Hematopoietic multipotent progenitor cell treated with erythropoietin and hydrocortisone succinate and interleukin-3 and kit ligand, for 15 days (in vitro differentiated cells): Measurements from ENCODE around the gene GPX2.
A peak's percentile ranks its signal among the peaks of the same experiment; 100 is the strongest.
"Not testable (repeated sequence)": the region's sequence is repeated elsewhere in the genome, so short reads cannot be mapped to it uniquely, and the experiment has no call there.

Experiments
- DNase-seq: peaks from one replicate; pipeline ENCODE4 v3.0.0-alpha.2; 2015; ENCODE audit warnings: low spot score

GPX2 gene

GRCh38 chr14:64913477-64913876 lies 29.1 kb downstream of the GPX2 start:
- not testable (repeated sequence) for DNase-seq

DNA sequence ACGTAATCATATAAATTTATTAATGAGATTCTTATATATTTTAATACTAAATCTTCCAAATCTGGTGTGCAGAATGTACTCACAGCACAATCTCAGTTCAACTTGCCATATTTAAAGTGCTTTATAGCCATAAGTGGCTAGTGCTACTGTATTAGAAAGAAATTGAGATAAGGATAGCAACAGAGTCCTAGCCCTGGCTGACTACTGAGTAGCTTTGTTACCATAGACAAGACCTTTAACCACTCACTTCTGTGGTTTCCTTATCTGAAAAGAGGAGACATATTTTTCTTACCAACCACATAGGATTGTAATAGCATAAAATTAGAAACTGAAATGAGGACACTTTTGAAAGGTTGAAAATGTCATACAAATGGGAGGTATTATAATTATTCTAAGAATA lies 30.3 kb downstream of the GPX2 start:
- no peak for DNase-seq

DNA sequence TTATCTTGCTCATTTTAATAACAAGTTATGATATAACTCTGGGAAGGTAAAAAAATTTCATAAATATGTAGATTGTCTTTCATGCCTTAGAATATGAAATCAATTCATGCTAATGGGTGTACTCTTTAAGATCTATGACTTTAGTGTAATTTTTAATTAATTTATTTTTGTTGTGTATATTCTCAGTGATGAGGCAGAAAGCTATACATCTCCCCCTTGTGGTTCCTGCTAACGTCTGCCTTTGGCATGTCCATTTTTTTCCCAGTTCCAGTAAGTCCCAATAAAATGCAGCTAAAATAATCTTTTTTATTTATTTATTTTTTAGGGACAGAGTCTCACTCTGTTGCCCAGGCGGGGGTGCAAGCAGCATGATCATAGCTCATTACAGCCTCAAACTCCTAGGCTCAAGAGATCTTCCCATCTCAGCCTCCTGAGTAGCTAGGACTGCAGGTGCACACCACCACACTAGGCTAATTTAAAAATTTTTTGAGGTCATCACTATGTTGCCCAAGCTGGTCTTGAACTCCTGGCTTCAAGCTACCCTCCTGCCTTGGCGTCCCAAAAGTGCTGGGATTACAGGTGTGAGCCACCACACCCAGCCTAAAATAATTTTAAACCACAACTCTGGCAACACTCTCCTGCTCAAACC lies 31.6 kb downstream of the GPX2 start:
- peak; percentile 29 for DNase-seq

GRCh38 chr14:64906022-64906421 lies 36.5 kb downstream of the GPX2 start:
- no peak for DNase-seq

GRCh38 chr14:64899958-64900357 lies 42.6 kb downstream of the GPX2 start:
- no peak for DNase-seq

DNA sequence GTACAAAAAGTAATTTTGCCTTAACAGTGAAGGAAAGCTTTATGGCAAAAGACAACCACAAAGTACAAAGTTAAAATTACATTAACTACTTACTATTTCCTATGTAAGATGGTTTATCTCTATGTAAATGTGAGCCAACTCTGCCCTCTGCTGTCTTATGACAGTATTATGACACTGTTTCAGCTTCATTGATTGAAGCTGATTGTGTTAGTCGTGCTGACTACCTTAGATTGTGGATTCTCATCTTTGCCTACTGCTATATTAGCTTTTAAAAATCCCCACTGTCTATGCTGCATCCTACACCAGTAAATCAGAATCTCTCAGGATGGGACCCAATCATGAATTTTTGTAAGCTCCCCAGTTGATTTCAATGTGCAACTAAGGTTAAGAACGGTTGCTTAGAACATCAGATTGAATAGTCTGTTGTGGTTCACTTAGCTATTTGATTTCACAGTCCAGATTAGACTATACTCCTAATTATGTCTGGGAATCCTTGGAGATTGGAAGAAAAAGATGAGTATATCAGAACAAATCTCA lies 50.6 kb downstream of the GPX2 start:
- peak; percentile 87 for DNase-seq

- DNase-seq: no peak
Observed at GRCh38 chr14:64891173-64891838, 51.2 kb downstream of the GPX2 start.

DNA sequence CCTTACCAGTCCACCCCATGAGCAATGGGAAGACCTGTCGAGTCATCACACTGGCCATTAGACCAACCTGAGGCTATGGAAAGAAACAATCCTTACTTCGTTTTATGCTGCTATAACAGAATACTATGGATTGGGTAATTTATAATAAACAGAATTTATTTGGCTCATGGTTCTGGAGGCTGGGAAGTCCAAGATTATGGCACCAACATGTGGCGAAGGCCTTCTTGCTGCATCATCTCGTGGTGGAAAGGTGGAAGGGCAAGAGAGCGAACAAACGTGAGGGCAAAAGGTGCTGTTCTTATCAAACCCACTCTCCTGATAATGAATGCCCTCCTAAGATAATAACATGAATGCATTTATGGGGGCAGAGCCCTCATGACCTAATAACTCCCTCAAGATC lies 53.2 kb downstream of the GPX2 start:
- no peak for DNase-seq
